H9 (cell line): ENCODE measurements around the gene GPR141. TPM values are rescaled to one million over a fixed set of nuclear protein-coding genes. Genes with fewer than 3 reads are reported as not detected.

Source experiments
- DNase-seq: peaks from one replicate; pipeline ENCODE4 v3.0.0-alpha.2; 2017
- H2AFZ ChIP-seq: one replicate; pipeline ENCODE4 v1.6.1; 2013; ENCODE audit warnings: mild to moderate bottlenecking, low read length, control low read depth, moderate library complexity
- H2AK5ac ChIP-seq: 2 replicates; pipeline ENCODE4 v1.6.1; 2013; ENCODE audit warnings: low read length, control low read depth, mixed read lengths; ENCODE audit not compliant: insufficient read length
- H2BK120ac ChIP-seq: one replicate; pipeline ENCODE4 v1.6.1; 2013; ENCODE audit warnings: low read depth, mild to moderate bottlenecking, low read length, control low read depth, inconsistent platforms; ENCODE audit not compliant: poor library complexity, severe bottlenecking
- H2BK12ac ChIP-seq: 2 replicates; pipeline ENCODE4 v1.6.1; 2013; ENCODE audit warnings: low read length, control low read depth, mixed read lengths, low read depth; ENCODE audit not compliant: insufficient read length
- H2BK15ac ChIP-seq: 2 replicates; pipeline ENCODE4 v1.6.1; 2013; ENCODE audit warnings: low read depth, low read length, control low read depth
- H2BK20ac ChIP-seq: one replicate; pipeline ENCODE4 v1.6.1; 2013; ENCODE audit warnings: low read depth, mild to moderate bottlenecking, low read length, control low read depth, inconsistent platforms; ENCODE audit not compliant: poor library complexity, severe bottlenecking
- H2BK5ac ChIP-seq: 2 replicates; pipeline ENCODE4 v1.6.1; 2013; ENCODE audit warnings: low read length, control low read depth, mixed read lengths; ENCODE audit not compliant: insufficient read length
- H3K14ac ChIP-seq: 2 replicates; pipeline ENCODE4 v1.6.1; 2013; ENCODE audit warnings: low read length, control low read depth; ENCODE audit not compliant: insufficient read depth
- H3K18ac ChIP-seq: 2 replicates; pipeline ENCODE4 v1.6.1; 2013; ENCODE audit warnings: low read depth, mild to moderate bottlenecking, mixed read lengths, low read length, control low read depth; ENCODE audit not compliant: insufficient read length
- H3K23ac ChIP-seq: 2 replicates; pipeline ENCODE4 v1.6.1; 2013; ENCODE audit warnings: low read length, control low read depth, mixed read lengths, low read depth; ENCODE audit not compliant: insufficient read length
- H3K23me2 ChIP-seq: 2 replicates; pipeline ENCODE4 v1.6.1; 2013; ENCODE audit warnings: low read depth, mild to moderate bottlenecking, mixed read lengths, low read length, control low read depth; ENCODE audit not compliant: insufficient read length, poor library complexity, severe bottlenecking
- H3K27ac ChIP-seq: 2 replicates; pipeline ENCODE4 v1.5.1; 2013; ENCODE audit warnings: low read length, control low read depth, mixed read lengths, low read depth; ENCODE audit not compliant: insufficient read length
- H3K27me3 ChIP-seq: 2 replicates; pipeline ENCODE4 v1.6.1; 2013; ENCODE audit warnings: low read length, control low read depth, inconsistent platforms; ENCODE audit not compliant: insufficient read depth
- H3K4ac ChIP-seq: 2 replicates; pipeline ENCODE4 v1.6.1; 2013; ENCODE audit warnings: low read depth, mild to moderate bottlenecking, control low read depth, inconsistent platforms, low read length, moderate library complexity
- H3K4me1 ChIP-seq: 2 replicates; pipeline ENCODE4 v1.6.1; 2013; ENCODE audit warnings: low read length, control low read depth, inconsistent platforms; ENCODE audit not compliant: insufficient read depth
- H3K4me2 ChIP-seq: 2 replicates; pipeline ENCODE4 v1.6.1; 2013; ENCODE audit warnings: low read length, control low read depth, mixed read lengths; ENCODE audit not compliant: insufficient read length, insufficient read depth
- H3K56ac ChIP-seq: 2 replicates; pipeline ENCODE4 v1.6.1; 2013; ENCODE audit warnings: low read depth, mild to moderate bottlenecking, mixed read lengths, low read length, control low read depth; ENCODE audit not compliant: insufficient read length
- H3K79me1 ChIP-seq: 2 replicates; pipeline ENCODE4 v1.6.1; 2013; ENCODE audit warnings: low read depth, mild to moderate bottlenecking, moderate library complexity, low read length, control low read depth, inconsistent platforms; ENCODE audit not compliant: insufficient read depth, poor library complexity, severe bottlenecking
- H3K79me2 ChIP-seq: 2 replicates; pipeline ENCODE4 v1.6.1; 2013; ENCODE audit warnings: low read length, control low read depth, inconsistent platforms; ENCODE audit not compliant: insufficient read depth
- H3K9ac ChIP-seq: 2 replicates; pipeline ENCODE4 v1.6.1; 2013; ENCODE audit warnings: low read length, control low read depth, mixed read lengths; ENCODE audit not compliant: insufficient read length; ENCODE audit errors: extremely low read depth
- H3K9me3 ChIP-seq: one replicate; pipeline ENCODE4 v1.6.1; 2013; ENCODE audit warnings: low read depth, low read length, inconsistent platforms; ENCODE audit not compliant: control insufficient read depth
- H3T11ph ChIP-seq: one replicate; pipeline ENCODE4 v1.6.1; 2013; ENCODE audit warnings: mild to moderate bottlenecking, low read length, control low read depth, inconsistent platforms
- H4K20me1 ChIP-seq: one replicate; pipeline ENCODE4 v1.6.1; 2013; ENCODE audit not compliant: control insufficient read depth, insufficient read length, insufficient read depth
- H4K5ac ChIP-seq: 2 replicates; pipeline ENCODE4 v1.6.1; 2013; ENCODE audit warnings: low read depth, mild to moderate bottlenecking, mixed read lengths, low read length, control low read depth; ENCODE audit not compliant: insufficient read length
- H4K8ac ChIP-seq: replicated peaks from 2 replicates; pipeline ENCODE4 v1.6.1; 2013; ENCODE audit warnings: low read length, control low read depth, mixed read lengths, low read depth; ENCODE audit not compliant: insufficient read length
- H4K91ac ChIP-seq: 2 replicates; pipeline ENCODE4 v1.6.1; 2013; ENCODE audit warnings: low read depth, mild to moderate bottlenecking, moderate library complexity, mixed read lengths, low read length, control low read depth; ENCODE audit not compliant: insufficient read length
- H3K27ac Mint-ChIP-seq, 3 experiments: 2 replicates in 2 of 3; 3 replicates in 1 of 3; pipeline ENCODE4 v1.8.0; 2020 to 2021; ENCODE audit warnings: mixed read lengths in 3 of 3, mild to moderate bottlenecking in 1 of 3, moderate library complexity in 1 of 3
- H3K27me3 Mint-ChIP-seq: 2 replicates; pipeline ENCODE4 v1.8.0; 2021; ENCODE audit warnings: low read depth, mild to moderate bottlenecking, moderate library complexity, mixed read lengths
- H3K36me3 Mint-ChIP-seq, 3 experiments: 2 replicates in 2 of 3; 3 replicates in 1 of 3; pipeline ENCODE4 v1.8.0; 2020 to 2021; ENCODE audit warnings: low read depth in 3 of 3, mixed read lengths in 3 of 3; ENCODE audit not compliant: insufficient read depth in 1 of 3
- H3K4me1 Mint-ChIP-seq, 2 experiments: 2 replicates each; pipeline ENCODE4 v1.8.0; 2020; ENCODE audit warnings: mixed read lengths in 2 of 2
- H3K4me3 Mint-ChIP-seq, 2 experiments: 2 replicates in 1 of 2; 3 replicates in 1 of 2; pipeline ENCODE4 v1.8.0; 2020 to 2021; ENCODE audit warnings: mild to moderate bottlenecking in 2 of 2, mixed read lengths in 2 of 2, moderate library complexity in 1 of 2
- H3K9me3 Mint-ChIP-seq, 2 experiments: 2 replicates in 1 of 2; 3 replicates in 1 of 2; pipeline ENCODE4 v1.8.0; 2020; ENCODE audit warnings: mild to moderate bottlenecking in 2 of 2, mixed read lengths in 2 of 2, moderate library complexity in 1 of 2
- CTCF ChIP-seq: fragments of 200-600 bp; sonication (generic); conservative IDR thresholded peaks from 3 replicates; pipeline ENCODE4 v1.8.0; 2021; ENCODE audit warnings: antibody characterized with exemption, mild to moderate bottlenecking
- WGBS: extraction: QIAGEN DNeasy Blood & Tissue Kit; methylation state at CpG from one replicate; pipeline ENCODE4 v1.1.7; 2013; ENCODE audit warnings: missing lambda C conversion rate, low lambda C conversion rate, mixed read lengths; ENCODE audit not compliant: insufficient read length; ENCODE audit errors: extremely low coverage; 5-methylcytosine and 5-hydroxymethylcytosine counted together
- total RNA-seq: library from RNA; stranded (reverse); gene quantifications from 2 replicates; pipeline ENCODE4 v1.2.1, GENCODE V29; 2021

GPR141 gene
- total RNA-seq, 1 experiment from 2014 or later = 0.50 TPM

DNA sequence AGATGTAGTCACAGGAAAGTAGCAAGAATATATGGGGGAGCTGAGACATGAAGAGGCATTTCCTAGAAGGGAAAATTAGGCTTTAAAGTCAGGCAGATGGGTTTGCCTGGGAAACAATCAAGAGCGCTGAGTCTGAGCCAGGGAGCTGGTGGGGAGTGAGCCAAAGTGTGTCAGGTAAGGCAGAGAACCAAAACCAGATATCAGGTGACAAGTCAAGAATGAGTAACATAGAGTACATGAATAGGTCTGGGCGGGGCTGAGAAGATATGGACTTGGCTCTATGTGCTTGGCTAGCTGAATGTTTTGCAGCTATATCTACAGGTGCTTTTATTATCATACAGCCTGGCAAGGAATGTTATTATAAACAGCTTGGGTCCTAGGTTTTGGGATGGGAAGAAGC is 49.3 kb downstream of the GPR141 start:
- no peaks in the 10 kb centered on the region for H3K79me1 ChIP-seq
- H2AK5ac ChIP-seq = no peak overlapping the region
- no peaks in the 10 kb centered on the region for H3K27me3 Mint-ChIP-seq
- no peak overlapping the region for H3K14ac ChIP-seq
- no CpG with 5 or more reads among the region's 2 CpGs for WGBS
- H3K4ac ChIP-seq = no peak overlapping the region
- no peaks in the 10 kb centered on the region for H3K23me2 ChIP-seq
- no peak overlapping the region for H4K91ac ChIP-seq
- TF ChIP-seq CTCF = no peak
- H3K56ac ChIP-seq = no peak overlapping the region
- no peak overlapping the region for H3K23ac ChIP-seq
- no peak overlapping the region for H3K9ac ChIP-seq
- H4K8ac ChIP-seq = no peak overlapping the region
- no peaks in the 10 kb centered on the region for H3K9me3 ChIP-seq
- H3K27ac ChIP-seq = no peak overlapping the region
- DNase-seq = no peak
- no peak overlapping the region for H2BK15ac ChIP-seq
- no peak overlapping the region for H2BK20ac ChIP-seq
- H2AFZ ChIP-seq = no peak overlapping the region
- H3K4me3 Mint-ChIP-seq = no peak overlapping the region
- no peak overlapping the region; a peak in 1 of 7 replicates for H3K27ac Mint-ChIP-seq
- no peaks in the 10 kb centered on the region for H3K79me2 ChIP-seq
- H3K27me3 ChIP-seq = no peaks in the 10 kb centered on the region
- H3K4me2 ChIP-seq = no peak overlapping the region
- peaks cover 0 to 3% of the 10 kb centered on the region in 2 experiments; a peak in 1 of 4 replicates for H3K4me1 Mint-ChIP-seq
- no peaks in the 10 kb centered on the region for H4K20me1 ChIP-seq
- H3K4me1 ChIP-seq = no peaks in the 10 kb centered on the region
- H3K9me3 Mint-ChIP-seq = no peaks in the 10 kb centered on the region
- no peak overlapping the region for H2BK5ac ChIP-seq
- no peak overlapping the region for H3T11ph ChIP-seq
- H2BK120ac ChIP-seq = no peak overlapping the region
- H3K18ac ChIP-seq = no peak overlapping the region
- no peaks in the 10 kb centered on the region for H3K36me3 Mint-ChIP-seq
- no peak overlapping the region for H2BK12ac ChIP-seq
- H4K5ac ChIP-seq = no peak overlapping the region
